Liver (tissue), 9 donors: ENCODE data around the gene GLIS1. TPM values are rescaled to one million over a fixed set of nuclear protein-coding genes. Genes with fewer than 3 reads are reported as not detected.

Experiments used
- DNase-seq: peaks from one replicate; pipeline ENCODE4 v3.0.0-alpha.2; 2017; ENCODE audit warnings: low spot score
- H3K27ac ChIP-seq, 2 donors: one replicate each; pipeline ENCODE4 v1.7.0; 2013; ENCODE audit warnings: inconsistent platforms in 2 of 2, low read length in 2 of 2, control low read depth in 1 of 2, low read depth in 1 of 2, mild to moderate bottlenecking in 1 of 2
- H3K27me3 ChIP-seq, 4 donors: one replicate each; pipeline versions ENCODE4 v1.6.1 to v1.7.0; 2013; ENCODE audit warnings: low read length in 3 of 4, inconsistent platforms in 1 of 4, mild to moderate bottlenecking in 1 of 4, moderate library complexity in 1 of 4; ENCODE audit not compliant: control insufficient read depth in 4 of 4, insufficient read depth in 4 of 4
- H3K36me3 ChIP-seq, 4 donors: one replicate each; pipeline versions ENCODE4 v1.6.1 to v1.7.0; 2013; ENCODE audit warnings: low read length in 3 of 4, mild to moderate bottlenecking in 3 of 4, low read depth in 1 of 4, moderate library complexity in 1 of 4; ENCODE audit not compliant: control insufficient read depth in 4 of 4, insufficient read depth in 3 of 4
- H3K4me1 ChIP-seq, 4 donors: one replicate each; pipeline versions ENCODE4 v1.6.1 to v1.7.0; 2013; ENCODE audit warnings: low read length in 3 of 4, mild to moderate bottlenecking in 3 of 4, moderate library complexity in 1 of 4; ENCODE audit not compliant: control insufficient read depth in 4 of 4, insufficient read depth in 4 of 4
- H3K4me3 ChIP-seq, 3 donors: one replicate each; pipeline versions ENCODE4 v1.6.1 to v1.7.0; 2013; ENCODE audit warnings: low read length in 3 of 3, control low read depth in 1 of 3, low read depth in 1 of 3, mild to moderate bottlenecking in 1 of 3
- H3K9ac ChIP-seq, 2 donors: one replicate each; pipeline ENCODE4 v1.7.0; 2013; ENCODE audit warnings: low read length in 2 of 2, mild to moderate bottlenecking in 2 of 2, moderate library complexity in 2 of 2, control low read depth in 1 of 2, low read depth in 1 of 2
- H3K9me3 ChIP-seq, 4 donors: one replicate each; pipeline versions ENCODE4 v1.6.1 to v1.7.0; 2013; ENCODE audit warnings: low read length in 3 of 4; ENCODE audit not compliant: control insufficient read depth in 4 of 4
- ATF3 ChIP-seq: IDR thresholded peaks from 2 replicates; pipeline ENCODE4 v1.6.1; 2016; ENCODE audit warnings: antibody characterized with exemption
- CTCF ChIP-seq: fragments of 150-350 bp; IDR thresholded peaks from 2 replicates; pipeline ENCODE4 v1.5.1; 2017; ENCODE audit warnings: improper control_type of control experiment, low read depth, low read length; ENCODE audit not compliant: missing input control
- EGR1 ChIP-seq, 2 donors: IDR thresholded peaks; 2 replicates each; pipeline ENCODE4 v1.6.1; 2016 to 2018; ENCODE audit warnings: antibody characterized with exemption in 2 of 2, low read depth in 2 of 2
- FOXA1 ChIP-seq: IDR thresholded peaks from 2 replicates; pipeline ENCODE4 v1.6.1; 2016; ENCODE audit warnings: antibody characterized with exemption
- FOXA2 ChIP-seq: IDR thresholded peaks from 2 replicates; pipeline ENCODE4 v1.6.1; 2016; ENCODE audit warnings: antibody characterized with exemption
- GABPA ChIP-seq, 2 donors: IDR thresholded peaks in 1 of 2; conservative IDR thresholded peaks in 1 of 2; 2 replicates each; pipeline ENCODE4 v1.6.1; 2016; ENCODE audit warnings: antibody characterized with exemption in 2 of 2, mild to moderate bottlenecking in 1 of 2, moderate library complexity in 1 of 2
- HNF4A ChIP-seq, 2 donors: conservative IDR thresholded peaks; 2 replicates each; pipeline ENCODE4 v1.6.1; 2016; ENCODE audit warnings: antibody characterized with exemption in 2 of 2, mild to moderate bottlenecking in 2 of 2
- HNF4G ChIP-seq: IDR thresholded peaks from 2 replicates; pipeline ENCODE4 v1.6.1; 2016; ENCODE audit warnings: antibody characterized with exemption
- JUND ChIP-seq, 2 donors: IDR thresholded peaks; 2 replicates each; pipeline ENCODE4 v1.6.1; 2016; ENCODE audit warnings: antibody characterized with exemption in 2 of 2
- MAX ChIP-seq: IDR thresholded peaks from 2 replicates; pipeline ENCODE4 v1.6.1; 2016; ENCODE audit warnings: antibody characterized with exemption
- NR2F2 ChIP-seq: IDR thresholded peaks from 2 replicates; pipeline ENCODE4 v1.6.1; 2016; ENCODE audit warnings: antibody characterized with exemption
- RAD21 ChIP-seq, 2 donors: IDR thresholded peaks; 2 replicates each; pipeline ENCODE4 v1.6.1; 2016; ENCODE audit warnings: antibody characterized with exemption in 2 of 2, mild to moderate bottlenecking in 2 of 2
- RXRA ChIP-seq, 2 donors: IDR thresholded peaks; 2 replicates each; pipeline ENCODE4 v1.6.1; 2017 to 2018; ENCODE audit warnings: antibody characterized with exemption in 2 of 2, mild to moderate bottlenecking in 1 of 2
- SP1 ChIP-seq: IDR thresholded peaks from 2 replicates; pipeline ENCODE4 v1.6.1; 2018; ENCODE audit warnings: antibody characterized with exemption, mild to moderate bottlenecking
- TAF1 ChIP-seq: conservative IDR thresholded peaks from 2 replicates; pipeline ENCODE4 v1.6.1; 2016; ENCODE audit warnings: antibody characterized with exemption, mild to moderate bottlenecking
- YY1 ChIP-seq: IDR thresholded peaks from 2 replicates; pipeline ENCODE4 v1.6.1; 2016; ENCODE audit warnings: antibody characterized with exemption, mild to moderate bottlenecking
- whole genome bisulfite sequencing: extraction: QIAGEN DNeasy Blood & Tissue Kit; methylation state at CpG from one replicate; pipeline ENCODE4 v1.1.7; 2013; 5-methylcytosine and 5-hydroxymethylcytosine counted together
- polyA plus RNA-seq, 2 donors: library from polyadenylated mRNA; stranded (reverse) in 1 of 2; unstranded in 1 of 2; fragments of 200-250 nt in 1 of 2; fragments of >200 nt in 1 of 2; fragmentation: Nextera tagmentation in 1 of 2; extraction: Ambion mirVana in 1 of 2; gene quantifications; one replicate each; pipeline versions ENCODE4 v1.2.1 to v1.2.3, GENCODE V29; 2013 to 2015
- total RNA-seq, 2 donors: library from RNA; depleted of rRNA; stranded (reverse); fragments of >200 nt; gene quantifications; one replicate each; pipeline ENCODE4 v1.2.3, GENCODE V29; 2014
- TF ChIP-seq, protein P1 (sequence below): IDR thresholded peaks from 2 replicates; pipeline ENCODE4 v1.6.1; 2016; ENCODE audit warnings: antibody characterized with exemption, mild to moderate bottlenecking
- TF ChIP-seq, protein P2 (sequence below): IDR thresholded peaks from 2 replicates; pipeline ENCODE4 v1.6.1; 2016; ENCODE audit warnings: antibody characterized with exemption
- donor health status: healthy.
- donor health status: healthy.
- donor health status: healthy.
- donor health status: healthy.
- donor health status: healthy.

Gene GLIS1
- total and polyA plus RNA-seq, 4 donors = under 0.01 to 0.05 TPM; not detected in 2

DNA sequence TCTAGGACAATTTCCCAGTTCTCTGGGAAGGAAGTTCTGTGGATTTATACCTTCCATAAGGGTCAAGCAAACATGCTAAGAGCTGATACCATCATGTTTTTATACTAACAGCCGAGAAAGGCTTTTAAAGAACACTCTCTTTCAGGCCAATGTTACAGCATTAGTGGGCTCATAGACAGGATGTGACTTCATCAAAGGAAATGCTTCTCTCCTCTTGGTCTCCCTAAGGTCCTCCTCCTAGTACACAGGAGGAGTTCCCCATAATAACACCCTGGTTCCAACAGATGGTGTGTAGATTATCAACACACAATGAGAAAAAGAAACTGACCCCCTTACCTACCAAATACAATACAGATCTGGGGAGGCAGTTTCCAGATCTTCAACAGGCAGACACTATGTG lies 26.7 kb upstream of the GLIS1 start:
- no peaks in the 10 kb centered on the region for H3K4me1 ChIP-seq
- no peak overlapping the region for H3K27ac ChIP-seq
- H3K27me3 ChIP-seq = no peaks in the 10 kb centered on the region
- no peaks in the 10 kb centered on the region for H3K9me3 ChIP-seq
- H3K9ac ChIP-seq = no peak overlapping the region
- peaks cover 0 to under 1% (median under 1%) of the 10 kb centered on the region in 4 donors for H3K36me3 ChIP-seq
- H3K4me3 ChIP-seq = no peak overlapping the region
- TF ChIP-seq CTCF = no peak
- DNase-seq = no peak
- 81% methylated on average over 1 of the region's 1 CpG for WGBS

DNA sequence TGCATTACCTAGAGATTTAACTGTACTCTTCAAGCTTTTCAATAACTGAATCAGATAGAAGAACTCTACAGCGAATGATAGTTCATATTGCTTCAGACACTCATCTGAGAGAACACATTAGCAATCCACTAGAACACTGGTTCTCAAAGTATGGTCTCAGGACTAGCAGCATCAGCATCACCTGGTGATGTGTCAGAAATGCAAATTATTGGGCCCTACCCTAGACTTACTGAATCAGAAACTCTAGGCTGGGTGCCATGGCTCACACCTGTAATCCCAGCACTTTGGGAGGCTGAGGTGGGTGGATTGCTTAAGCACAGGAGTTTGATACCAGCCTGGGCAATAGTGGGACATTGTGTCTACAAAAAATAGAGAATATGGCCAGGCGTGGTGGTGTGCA lies 24.9 kb upstream of the GLIS1 start:
- Histone ChIP-seq H3K27ac (no peak overlapping the region), H3K9me3 (no peaks in the 10 kb centered on the region), H3K9ac (no peak overlapping the region), H3K4me3 (no peak overlapping the region), H3K4me1 (no peaks in the 10 kb centered on the region), H3K27me3 (no peaks in the 10 kb centered on the region), H3K36me3 (no peaks in the 10 kb centered on the region)
- DNase-seq = no peak
- 97% methylated on average over 2 of the region's 2 CpGs for WGBS
- TF ChIP-seq GABPA (IDR thresholded peaks at IDR 0.05 in 1 of 2, conservative IDR thresholded peaks at IDR 0.05 in 1 of 2) = no peak
- no peak for TF ChIP-seq FOXA1
- no peak for TF ChIP-seq HNF4G
- no peak for TF ChIP-seq NR2F2
- no peak for TF ChIP-seq ATF3
- TF ChIP-seq FOXA2 = no peak
- TF ChIP-seq RXRA (IDR thresholded peaks at IDR 0.05) = no peak
- TF ChIP-seq MAX = no peak
- TF ChIP-seq, protein P1, sequence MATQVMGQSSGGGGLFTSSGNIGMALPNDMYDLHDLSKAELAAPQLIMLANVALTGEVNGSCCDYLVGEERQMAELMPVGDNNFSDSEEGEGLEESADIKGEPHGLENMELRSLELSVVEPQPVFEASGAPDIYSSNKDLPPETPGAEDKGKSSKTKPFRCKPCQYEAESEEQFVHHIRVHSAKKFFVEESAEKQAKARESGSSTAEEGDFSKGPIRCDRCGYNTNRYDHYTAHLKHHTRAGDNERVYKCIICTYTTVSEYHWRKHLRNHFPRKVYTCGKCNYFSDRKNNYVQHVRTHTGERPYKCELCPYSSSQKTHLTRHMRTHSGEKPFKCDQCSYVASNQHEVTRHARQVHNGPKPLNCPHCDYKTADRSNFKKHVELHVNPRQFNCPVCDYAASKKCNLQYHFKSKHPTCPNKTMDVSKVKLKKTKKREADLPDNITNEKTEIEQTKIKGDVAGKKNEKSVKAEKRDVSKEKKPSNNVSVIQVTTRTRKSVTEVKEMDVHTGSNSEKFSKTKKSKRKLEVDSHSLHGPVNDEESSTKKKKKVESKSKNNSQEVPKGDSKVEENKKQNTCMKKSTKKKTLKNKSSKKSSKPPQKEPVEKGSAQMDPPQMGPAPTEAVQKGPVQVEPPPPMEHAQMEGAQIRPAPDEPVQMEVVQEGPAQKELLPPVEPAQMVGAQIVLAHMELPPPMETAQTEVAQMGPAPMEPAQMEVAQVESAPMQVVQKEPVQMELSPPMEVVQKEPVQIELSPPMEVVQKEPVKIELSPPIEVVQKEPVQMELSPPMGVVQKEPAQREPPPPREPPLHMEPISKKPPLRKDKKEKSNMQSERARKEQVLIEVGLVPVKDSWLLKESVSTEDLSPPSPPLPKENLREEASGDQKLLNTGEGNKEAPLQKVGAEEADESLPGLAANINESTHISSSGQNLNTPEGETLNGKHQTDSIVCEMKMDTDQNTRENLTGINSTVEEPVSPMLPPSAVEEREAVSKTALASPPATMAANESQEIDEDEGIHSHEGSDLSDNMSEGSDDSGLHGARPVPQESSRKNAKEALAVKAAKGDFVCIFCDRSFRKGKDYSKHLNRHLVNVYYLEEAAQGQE = no peak
- TF ChIP-seq, protein P2, sequence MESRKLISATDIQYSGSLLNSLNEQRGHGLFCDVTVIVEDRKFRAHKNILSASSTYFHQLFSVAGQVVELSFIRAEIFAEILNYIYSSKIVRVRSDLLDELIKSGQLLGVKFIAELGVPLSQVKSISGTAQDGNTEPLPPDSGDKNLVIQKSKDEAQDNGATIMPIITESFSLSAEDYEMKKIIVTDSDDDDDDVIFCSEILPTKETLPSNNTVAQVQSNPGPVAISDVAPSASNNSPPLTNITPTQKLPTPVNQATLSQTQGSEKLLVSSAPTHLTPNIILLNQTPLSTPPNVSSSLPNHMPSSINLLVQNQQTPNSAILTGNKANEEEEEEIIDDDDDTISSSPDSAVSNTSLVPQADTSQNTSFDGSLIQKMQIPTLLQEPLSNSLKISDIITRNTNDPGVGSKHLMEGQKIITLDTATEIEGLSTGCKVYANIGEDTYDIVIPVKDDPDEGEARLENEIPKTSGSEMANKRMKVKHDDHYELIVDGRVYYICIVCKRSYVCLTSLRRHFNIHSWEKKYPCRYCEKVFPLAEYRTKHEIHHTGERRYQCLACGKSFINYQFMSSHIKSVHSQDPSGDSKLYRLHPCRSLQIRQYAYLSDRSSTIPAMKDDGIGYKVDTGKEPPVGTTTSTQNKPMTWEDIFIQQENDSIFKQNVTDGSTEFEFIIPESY = no peak
- no peak for TF ChIP-seq JUND (IDR thresholded peaks at IDR 0.05)
- no peak for TF ChIP-seq CTCF
- no peak for TF ChIP-seq EGR1 (IDR thresholded peaks at IDR 0.05; ENCODE audit: low read depth in 2 of 2)
- TF ChIP-seq HNF4A (conservative IDR thresholded peaks at IDR 0.05) = no peak
- no peak for TF ChIP-seq RAD21 (IDR thresholded peaks at IDR 0.05)
- no peak for TF ChIP-seq SP1
- TF ChIP-seq YY1 = no peak
- TF ChIP-seq TAF1 = no peak
